NCI-H748 treated with DMSO at 0.1 percent for 48 hours (cell line): ENCODE data around the gene NEO1.

Experiments
- DNase-seq: peaks from one replicate; lab custom pipeline; 2025; lab: John Stamatoyannopoulos, UW

NEO1 gene

GRCh38 chr15:73078722-73079121 is 26.5 kb downstream of the NEO1 start:
- no peak for DNase-seq

GRCh38 chr15:73079565-73079964 is 27.3 kb downstream of the NEO1 start:
- no peak for DNase-seq

- DNase-seq = peak; percentile 31
Measured at GRCh38 chr15:73081321-73081958, 29.2 kb downstream of the NEO1 start.

DNA sequence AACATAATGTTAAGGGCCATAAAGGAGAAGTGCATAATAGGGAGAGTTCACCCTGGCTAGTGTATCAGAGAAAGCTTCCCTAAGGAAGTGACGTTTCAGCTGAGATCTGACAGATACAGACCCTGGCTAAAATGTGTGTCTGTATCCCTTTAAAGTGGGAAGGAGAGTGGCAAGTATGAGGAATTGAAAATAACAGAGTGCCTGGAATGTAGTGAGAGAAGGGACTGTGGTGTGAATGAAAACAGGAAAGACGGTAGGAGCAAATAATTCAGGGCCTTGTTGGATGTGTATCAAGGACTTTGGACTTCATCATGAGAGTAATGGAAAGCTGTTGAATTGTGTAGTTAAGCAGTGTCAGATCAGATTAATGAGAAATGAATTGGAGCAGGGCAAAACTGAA is 30.5 kb downstream of the NEO1 start:
- no peak for DNase-seq

GRCh38 chr15:73087098-73087497 is 34.8 kb downstream of the NEO1 start:
- DNase-seq = no peak

GRCh38 chr15:73105064-73105463 is 52.8 kb downstream of the NEO1 start:
- no peak for DNase-seq

- no peak for DNase-seq
Measured at GRCh38 chr15:73108676-73109075, 56.4 kb downstream of the NEO1 start.

DNA sequence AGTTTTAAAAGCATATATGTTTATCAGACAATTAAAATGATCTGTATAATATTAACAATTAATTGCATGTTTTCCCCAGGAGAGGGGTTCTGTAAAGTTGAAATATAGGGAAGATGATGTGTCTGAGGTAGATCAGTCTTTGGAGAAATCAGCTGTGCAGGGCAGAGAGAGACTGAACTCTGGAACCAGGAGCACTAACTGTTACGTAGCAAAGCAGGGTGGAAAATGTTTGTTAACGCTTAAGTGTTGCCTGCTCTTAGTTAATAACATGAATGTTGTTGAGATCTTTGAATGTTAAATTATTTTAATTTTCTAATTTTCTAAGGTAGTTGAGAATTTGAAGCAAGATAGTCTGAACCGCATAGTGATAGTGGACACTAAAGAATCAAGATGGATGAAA is 57.5 kb downstream of the NEO1 start:
- DNase-seq = no peak

DNA sequence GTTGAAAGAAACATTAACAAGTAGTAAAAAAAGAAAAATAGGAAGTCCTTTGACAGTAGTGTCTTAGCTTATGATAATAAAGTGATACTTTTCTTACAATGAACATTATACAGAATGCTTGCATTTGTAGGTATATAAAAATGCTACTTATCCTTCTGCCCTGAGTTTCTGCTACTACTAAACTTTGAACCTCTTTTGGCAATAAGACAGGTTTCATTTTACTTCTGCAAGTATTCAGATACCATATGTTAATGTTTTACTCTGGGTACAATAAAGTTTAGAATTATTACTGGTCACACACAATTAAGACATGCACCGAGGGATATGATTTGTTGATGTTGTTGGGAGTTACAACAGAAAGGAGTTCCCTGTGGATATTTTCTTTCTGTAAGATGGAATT is 57.9 kb downstream of the NEO1 start:
- DNase-seq = no peak

DNA sequence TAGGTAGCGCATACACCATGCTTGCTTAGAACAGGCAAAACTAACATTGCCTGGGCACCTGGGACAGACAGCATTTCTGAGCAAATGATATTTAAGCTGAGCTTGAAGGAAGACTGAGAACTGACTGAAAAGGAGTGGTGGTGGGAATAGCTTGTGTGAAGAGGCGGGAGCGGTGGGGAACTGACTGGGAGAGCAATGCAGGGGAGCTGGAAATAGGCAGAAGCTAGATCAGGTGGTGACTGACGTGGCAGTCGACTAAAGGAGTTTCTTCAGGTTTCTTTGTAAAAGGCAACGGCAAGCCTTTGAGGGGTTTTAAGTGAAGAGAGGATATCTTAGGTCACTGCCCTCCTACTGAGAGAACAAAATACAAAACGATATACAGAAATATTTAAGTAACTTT is 61.8 kb downstream of the NEO1 start:
- DNase-seq = no peak

DNA sequence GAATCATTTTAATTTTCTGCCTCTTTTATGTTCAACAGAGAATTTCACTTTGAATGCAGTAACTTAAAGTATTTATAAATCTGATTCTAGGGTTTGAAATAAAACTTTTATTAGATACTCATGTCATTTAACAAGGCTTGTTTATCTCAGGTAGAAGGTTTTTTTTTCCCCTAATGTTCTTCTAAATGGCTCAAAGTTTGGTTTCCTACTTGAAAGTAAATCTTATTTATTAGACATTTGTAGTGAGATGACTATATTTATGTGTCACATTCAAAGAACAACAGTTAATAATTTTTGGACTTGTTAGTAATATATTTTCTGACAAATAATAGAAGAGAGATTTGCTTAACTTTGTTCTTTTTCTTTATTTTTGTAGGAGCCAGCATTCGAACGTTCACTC is 63.9 kb downstream of the NEO1 start:
- DNase-seq = no peak

- no peak for DNase-seq
Measured at GRCh38 chr15:73118055-73118454, 65.8 kb downstream of the NEO1 start.

- no peak for DNase-seq
Measured at GRCh38 chr15:73119478-73119877, 67.2 kb downstream of the NEO1 start.

DNA sequence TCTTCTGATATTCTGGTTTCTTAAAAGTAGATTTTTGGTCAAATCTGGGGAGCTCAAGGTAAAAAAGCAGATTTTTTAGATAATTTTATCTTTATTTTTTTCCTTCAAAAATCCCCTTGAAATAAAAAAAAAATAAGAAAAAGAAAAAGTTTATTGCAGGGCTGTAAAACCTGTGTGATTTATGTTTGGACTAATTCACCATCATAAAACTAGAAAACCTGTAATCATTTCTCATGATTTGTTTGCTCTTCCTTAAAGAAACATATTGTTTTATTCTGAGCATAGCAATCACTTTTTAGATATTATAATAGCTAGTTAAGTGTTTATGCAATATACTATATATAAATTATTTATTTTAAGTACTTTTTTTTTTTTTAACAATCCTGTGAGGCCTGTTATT is 68.0 kb downstream of the NEO1 start:
- no peak for DNase-seq

GRCh38 chr15:73125219-73125618 is 73.0 kb downstream of the NEO1 start:
- no peak for DNase-seq

DNA sequence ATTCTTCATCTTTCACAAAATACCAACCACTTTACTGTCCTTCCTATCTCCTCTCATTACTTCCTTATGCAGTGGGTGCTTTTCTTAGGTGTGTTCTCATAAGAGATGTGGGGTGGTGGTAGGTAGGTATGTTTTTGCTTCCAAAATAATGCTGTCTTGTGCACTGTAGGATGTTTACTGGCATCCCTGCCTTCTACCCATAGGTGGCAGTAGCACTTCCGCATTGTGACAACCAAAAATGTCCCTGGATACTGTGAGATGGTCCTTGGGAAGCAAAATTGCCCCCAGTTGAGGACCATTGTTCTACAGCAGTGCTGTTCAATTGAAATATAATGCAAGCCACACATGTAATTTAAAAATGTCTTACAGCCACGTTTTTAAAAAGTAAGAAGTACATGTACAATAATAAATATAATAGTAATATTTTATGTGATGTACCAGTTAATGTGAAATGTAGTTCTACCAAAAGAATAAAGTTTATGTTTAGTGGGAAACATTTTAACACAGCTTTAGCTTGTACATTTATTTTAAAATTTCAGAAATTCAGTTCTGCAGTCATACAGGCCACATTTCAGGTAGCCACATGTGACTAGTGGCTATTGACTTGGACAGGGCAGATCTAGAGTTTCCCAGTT is 75.2 kb downstream of the NEO1 start:
- DNase-seq = no peak

DNA sequence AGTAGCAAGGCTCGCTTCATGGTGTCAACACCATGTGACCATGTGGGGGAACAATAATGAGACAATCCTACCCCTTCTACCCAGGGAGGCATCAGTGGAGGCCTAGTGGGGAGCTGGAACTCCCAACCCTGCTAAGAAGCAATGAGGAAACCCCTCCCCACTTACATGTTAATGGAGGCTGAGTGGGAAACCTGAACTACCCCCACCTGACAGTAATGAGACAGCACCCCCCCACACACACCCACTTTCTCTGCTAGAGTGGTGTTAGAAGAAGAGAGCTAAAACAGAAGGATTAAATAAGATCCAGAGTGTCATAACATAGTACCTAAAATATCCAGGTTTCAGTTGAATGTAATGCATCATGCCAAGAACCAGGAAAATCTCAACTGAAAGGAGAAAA is 78.6 kb downstream of the NEO1 start:
- no peak for DNase-seq

- no peak for DNase-seq
Measured at GRCh38 chr15:73134196-73134595, 81.9 kb downstream of the NEO1 start.

GRCh38 chr15:73139041-73139743 is 86.9 kb downstream of the NEO1 start:
- DNase-seq = no peak

DNA sequence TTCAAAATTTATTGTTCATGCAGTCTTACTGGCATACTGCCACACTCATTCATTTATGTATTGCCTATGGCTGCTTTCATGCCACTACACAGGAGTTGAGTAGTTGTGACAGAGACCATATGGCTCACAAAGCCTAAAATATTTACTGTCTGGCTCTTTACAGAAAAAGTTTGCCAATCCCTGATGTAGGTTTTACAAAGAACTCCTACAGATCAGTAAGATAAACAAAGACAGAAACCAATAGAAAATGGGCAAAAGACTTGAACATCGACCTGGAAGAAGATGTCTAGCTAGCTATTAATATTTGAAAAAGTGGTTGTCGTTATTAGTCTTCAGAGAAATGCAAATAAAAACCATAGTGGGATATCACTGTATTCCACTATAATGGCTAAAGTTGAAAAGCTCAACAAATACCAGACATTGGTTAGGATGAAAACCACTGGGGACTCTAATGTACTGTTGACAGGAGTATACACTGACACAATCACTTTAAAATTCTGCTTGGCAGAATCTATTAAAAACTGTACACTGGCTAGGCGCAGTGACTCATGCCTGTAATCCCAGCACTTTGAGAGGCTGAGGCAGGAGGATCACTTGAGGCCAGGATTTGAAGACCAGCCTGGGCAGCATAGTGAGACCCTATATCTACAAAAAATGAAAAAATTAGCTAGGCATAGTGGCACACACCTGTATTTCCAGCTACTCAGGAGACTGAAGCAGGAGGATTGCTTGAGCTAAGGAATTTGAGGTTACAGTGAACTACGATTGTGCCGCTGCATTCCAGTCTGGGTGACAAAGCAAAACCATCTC is 87.7 kb downstream of the NEO1 start:
- no peak for DNase-seq

DNA sequence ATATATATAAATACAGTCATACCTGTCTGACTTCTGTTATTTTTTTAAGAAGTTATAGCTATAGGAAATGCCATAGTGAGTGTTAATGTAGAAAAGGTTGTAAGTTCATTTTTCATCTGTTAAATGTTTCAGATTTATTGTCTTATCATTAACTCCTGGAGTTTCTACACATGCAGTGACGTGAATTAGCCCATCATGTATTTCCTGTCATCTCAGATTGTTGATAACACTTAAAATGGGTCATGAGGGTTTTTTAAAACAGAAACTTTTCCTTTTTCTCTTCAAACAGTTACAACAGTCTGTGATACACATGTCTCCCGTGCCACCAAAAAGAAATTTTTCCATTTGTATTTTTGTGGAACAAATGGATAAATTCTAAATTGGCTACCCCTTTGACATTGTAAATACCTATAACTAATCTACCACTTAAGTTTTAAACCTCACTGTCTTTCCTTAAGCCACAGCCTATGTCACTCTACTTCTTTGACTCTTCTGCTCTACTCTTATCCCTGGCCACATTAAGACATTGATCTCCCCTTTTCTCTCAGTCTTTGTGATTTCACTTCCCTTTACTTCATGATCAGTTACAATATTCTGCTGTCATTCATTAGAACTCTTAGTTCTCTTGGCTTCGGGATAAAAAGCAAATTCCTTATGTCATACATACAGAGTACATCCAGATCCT is 89.1 kb downstream of the NEO1 start:
- no peak for DNase-seq
